Activated CD8-positive, alpha-beta memory T cell treated with anti-CD3 and anti-CD28 coated beads, Interleukin-2, amount 10 ng/mL, durations not matched to agents 7 days and 5 days (primary cell): Measurements from ENCODE around the gene STUM. TPM values are rescaled to one million over a fixed set of nuclear protein-coding genes. Genes with fewer than 3 reads are reported as not detected.

ENCODE experiments used
- ATAC-seq: fragments of 150-1000 bp; cut with Tn5 transposase; one replicate; pipeline ENCODE4 v1.10.0; 2021; ENCODE audit warnings: moderate library complexity
- CTCF ChIA-PET: fragments of 350-600 bp; sonication (Branson Sonifier 250); formaldehyde crosslinking; loops from one replicate; lab custom pipeline; 2021; ENCODE audit warnings: antibody characterized with exemption; lab: Charles Lee
- DNase-seq: peaks from one replicate; pipeline ENCODE4 v3.0.0-alpha.2; 2020
- H3K27ac Mint-ChIP-seq: one replicate; pipeline ENCODE4 v1.8.0; 2021; ENCODE audit warnings: mild to moderate bottlenecking, mixed read lengths
- H3K27me3 Mint-ChIP-seq: one replicate; pipeline ENCODE4 v1.8.0; 2021; ENCODE audit warnings: mixed read lengths
- H3K36me3 Mint-ChIP-seq: one replicate; pipeline ENCODE4 v1.8.0; 2021; ENCODE audit warnings: mild to moderate bottlenecking, mixed read lengths
- H3K4me1 Mint-ChIP-seq: one replicate; pipeline ENCODE4 v1.8.0; 2021; ENCODE audit warnings: mixed read lengths
- H3K4me3 Mint-ChIP-seq: one replicate; pipeline ENCODE4 v1.8.0; 2021; ENCODE audit warnings: mild to moderate bottlenecking, moderate library complexity, mixed read lengths
- H3K9me3 Mint-ChIP-seq: one replicate; pipeline ENCODE4 v1.8.0; 2022; ENCODE audit warnings: low read depth, mixed read lengths
- total RNA-seq, 2 experiments: library from RNA; stranded (reverse); gene quantifications; one replicate each; pipeline ENCODE4 v1.2.3, GENCODE V29; 2021

Gene STUM
- total RNA-seq, 2 experiments from 2014 or later = not detected

DNA sequence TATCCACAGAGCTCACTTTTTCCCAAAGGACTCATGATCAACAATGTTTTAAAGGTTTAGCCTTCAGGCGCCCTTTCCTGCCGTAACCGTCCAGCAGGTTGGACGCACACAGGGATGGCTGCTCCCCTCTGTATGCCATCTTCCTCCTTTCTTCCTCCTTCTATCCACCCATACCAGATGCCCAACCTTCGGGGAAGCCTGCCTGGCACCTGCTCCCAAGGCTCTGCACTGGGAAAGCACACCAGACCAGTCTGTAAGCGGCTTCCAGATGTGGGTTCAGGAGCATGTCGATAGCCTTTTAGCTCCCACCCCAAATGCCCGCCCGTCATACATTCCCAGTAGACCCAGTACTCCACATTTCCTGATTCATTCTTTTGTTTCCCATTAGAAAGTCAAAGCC, 52.9 kb downstream of the STUM start:
- Mint-ChIP-seq H3K36me3 (no peaks in the 10 kb centered on the region), H3K9me3 (no peaks in the 10 kb centered on the region), H3K27me3 (peaks cover 5% of the 10 kb centered on the region), H3K27ac (no peak overlapping the region), H3K4me3 (no peak overlapping the region), H3K4me1 (no peaks in the 10 kb centered on the region)
- DNase-seq (no peak), ATAC-seq (no peak)
- CTCF ChIA-PET = no interaction called here

DNA sequence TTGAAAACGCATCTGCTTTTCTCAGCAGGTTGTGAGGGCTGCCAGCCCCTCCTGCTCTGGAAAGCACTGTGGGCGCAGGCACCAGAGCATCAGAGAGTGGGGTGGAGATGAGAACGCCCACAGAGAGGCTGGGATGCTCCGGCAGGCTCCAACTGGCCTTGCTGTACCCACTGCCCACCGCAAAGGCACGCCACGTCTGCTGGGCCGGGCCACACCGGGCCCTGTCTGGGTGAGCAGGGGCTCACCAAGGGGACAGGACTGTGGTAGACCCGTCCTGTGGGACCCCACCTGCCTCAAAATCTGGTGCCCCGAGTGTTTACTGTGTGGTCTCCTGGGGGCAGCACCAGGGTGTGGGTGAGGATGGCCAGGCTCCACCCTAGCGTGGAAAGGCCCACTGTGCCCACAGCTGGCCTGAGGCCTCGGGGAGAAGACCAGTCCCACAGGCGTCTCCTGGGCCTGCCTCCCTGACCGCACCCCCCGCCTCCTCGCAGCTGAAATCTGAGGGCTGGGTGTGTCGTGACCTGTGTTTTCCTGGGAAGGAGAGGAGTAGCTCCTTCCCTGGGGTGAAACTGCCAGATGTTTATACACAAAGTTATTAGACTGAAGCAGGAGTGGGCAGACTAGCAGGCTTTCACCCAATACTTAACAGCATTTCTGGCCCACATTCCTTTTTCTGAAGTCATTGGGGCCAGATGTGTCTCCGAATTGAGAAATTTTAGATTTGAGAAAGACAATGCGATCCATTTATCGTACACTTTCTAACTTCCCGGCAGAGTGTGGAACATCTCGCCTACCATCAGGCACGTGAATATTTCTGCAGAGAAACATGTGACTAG, 53.8 kb downstream of the STUM start:
- ATAC-seq = no peak
- H3K4me1 Mint-ChIP-seq = no peaks in the 10 kb centered on the region
- H3K27ac Mint-ChIP-seq = no peak overlapping the region
- no peaks in the 10 kb centered on the region for H3K9me3 Mint-ChIP-seq
- no peak overlapping the region for H3K4me3 Mint-ChIP-seq
- CTCF ChIA-PET = no interaction called here
- H3K27me3 Mint-ChIP-seq = peaks cover 5% of the 10 kb centered on the region
- H3K36me3 Mint-ChIP-seq = no peaks in the 10 kb centered on the region
- no peak for DNase-seq

DNA sequence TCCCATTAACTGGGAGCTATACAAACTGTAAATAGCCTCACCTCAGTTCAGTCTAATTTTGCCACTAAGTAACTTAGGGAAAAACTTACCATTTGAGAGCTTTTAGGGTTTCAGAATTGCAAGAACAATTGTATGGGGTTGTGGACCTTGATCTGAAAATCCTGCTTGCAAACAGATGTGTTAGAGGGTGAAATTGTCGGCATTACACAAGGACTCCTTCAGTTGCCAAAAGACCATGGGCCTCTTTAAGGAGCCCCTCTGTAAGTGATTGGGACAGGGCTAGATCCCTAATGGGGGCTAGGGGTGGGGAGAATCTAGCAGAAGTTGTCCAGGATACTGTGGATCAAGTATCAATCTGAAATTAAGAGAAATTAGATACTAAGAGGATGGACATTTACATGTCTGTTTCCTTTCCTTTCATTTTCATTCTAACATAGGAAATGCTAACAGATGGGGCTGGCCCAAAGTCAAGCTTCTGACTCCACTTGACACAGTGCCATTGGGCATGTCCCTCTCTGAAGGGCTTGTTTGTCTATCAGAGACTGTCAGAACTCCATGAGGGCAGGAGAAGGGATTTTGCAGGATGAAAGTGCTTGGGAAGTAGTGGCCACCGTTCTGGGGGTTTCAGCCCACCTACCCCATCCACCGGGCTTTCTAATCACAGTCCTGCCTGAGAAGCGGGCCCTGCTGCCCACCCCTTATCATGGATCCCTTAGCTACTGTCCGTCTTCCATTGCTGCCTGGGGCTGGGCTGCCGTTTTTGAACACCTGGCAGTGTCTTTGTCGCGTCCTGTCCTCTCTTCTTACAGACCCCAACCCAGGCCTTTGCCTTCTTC, 54.7 kb downstream of the STUM start:
- H3K27ac Mint-ChIP-seq = no peak overlapping the region
- ATAC-seq (no peak), DNase-seq (no peak)
- CTCF ChIA-PET = no interaction called here
- H3K4me1 Mint-ChIP-seq = no peaks in the 10 kb centered on the region
- peaks cover 5% of the 10 kb centered on the region for H3K27me3 Mint-ChIP-seq
- no peaks in the 10 kb centered on the region for H3K36me3 Mint-ChIP-seq
- no peaks in the 10 kb centered on the region for H3K9me3 Mint-ChIP-seq
- no peak overlapping the region for H3K4me3 Mint-ChIP-seq

DNA sequence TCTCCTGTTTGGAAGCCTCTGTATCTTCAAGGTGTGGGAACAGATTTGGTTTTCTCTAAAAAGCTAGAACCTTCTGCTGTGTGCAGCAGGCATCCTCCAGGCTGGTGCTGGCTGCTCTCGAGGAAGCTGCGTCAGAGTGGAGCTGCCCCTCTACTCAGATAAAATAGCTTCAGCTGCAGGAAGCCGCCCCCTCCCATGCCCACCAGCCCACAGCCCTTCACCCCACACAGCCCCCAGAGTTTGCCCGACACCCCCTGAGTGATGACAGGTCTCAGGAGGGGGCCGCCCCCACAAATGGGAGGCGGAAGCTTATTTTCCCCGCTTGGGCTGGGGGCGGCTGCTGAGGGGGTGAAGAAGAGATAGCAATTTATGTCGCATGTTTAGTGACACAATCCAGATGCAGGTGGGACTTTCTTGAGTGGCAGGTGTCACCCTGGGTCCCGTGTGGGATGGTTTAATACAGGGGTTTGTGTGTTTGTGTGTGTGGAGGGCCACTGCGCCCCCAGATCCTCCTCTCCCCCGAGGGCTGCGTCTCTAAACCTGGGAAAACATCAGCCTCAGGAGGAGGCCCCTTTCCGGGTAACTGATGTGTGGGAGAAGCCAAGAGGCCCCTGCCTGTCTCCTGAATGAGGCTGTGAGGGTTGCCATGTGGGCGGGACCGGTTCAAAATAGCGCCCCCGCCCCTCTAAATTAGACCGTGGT, 55.4 kb downstream of the STUM start:
- Mint-ChIP-seq H3K4me1 (no peaks in the 10 kb centered on the region), H3K4me3 (no peak overlapping the region), H3K36me3 (no peaks in the 10 kb centered on the region), H3K27me3 (no peaks in the 10 kb centered on the region), H3K27ac (no peak overlapping the region), H3K9me3 (no peaks in the 10 kb centered on the region)
- DNase-seq (no peak), ATAC-seq (no peak)
- CTCF ChIA-PET = no interaction called here

DNA sequence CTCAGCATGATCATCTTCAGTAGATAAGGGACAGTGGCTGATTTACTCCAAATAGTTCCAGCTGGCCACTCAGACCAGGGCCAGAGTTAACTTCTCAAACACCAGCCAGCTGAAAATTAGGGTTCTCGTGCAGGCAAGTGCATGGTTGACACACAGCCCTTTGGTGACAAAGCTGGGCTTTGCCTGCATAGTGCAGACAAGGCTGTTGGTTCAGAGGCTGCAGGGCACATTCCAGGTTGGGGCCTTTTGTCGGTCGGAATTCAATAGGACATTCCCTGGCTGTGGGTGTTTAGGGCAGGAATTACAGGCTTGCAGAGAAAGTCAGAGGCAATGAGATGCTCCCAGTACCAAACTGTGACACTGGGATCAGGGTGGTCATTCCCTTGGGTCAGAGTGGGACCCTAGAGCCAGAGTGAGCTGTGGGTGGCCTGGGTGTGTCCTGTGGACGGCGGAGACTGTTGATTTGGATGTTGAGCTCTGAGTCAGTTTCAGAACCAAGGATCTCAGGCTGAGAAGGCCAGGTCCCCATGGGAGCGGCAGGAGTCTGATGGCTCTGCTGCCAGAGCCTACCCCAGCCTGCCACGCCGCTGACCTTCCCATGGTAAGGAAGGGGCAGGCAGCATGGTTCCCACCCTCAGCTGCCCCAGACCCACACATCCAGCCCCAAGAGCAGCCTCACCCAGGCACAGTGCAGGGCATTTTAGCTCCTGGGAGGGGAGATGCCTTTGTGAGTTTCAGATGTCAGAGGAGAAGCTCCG, 56.2 kb downstream of the STUM start:
- no peak overlapping the region for H3K4me3 Mint-ChIP-seq
- H3K9me3 Mint-ChIP-seq = no peaks in the 10 kb centered on the region
- H3K27ac Mint-ChIP-seq = no peak overlapping the region
- DNase-seq (no peak), ATAC-seq (no peak)
- H3K4me1 Mint-ChIP-seq = no peaks in the 10 kb centered on the region
- CTCF ChIA-PET = interaction anchor here (1.3 kb wide), 1 partner anchor 180 kb away, joined by 3 read pairs; no protein-coding TSS in a partner anchor
- no peaks in the 10 kb centered on the region for H3K27me3 Mint-ChIP-seq
- no peaks in the 10 kb centered on the region for H3K36me3 Mint-ChIP-seq

DNA sequence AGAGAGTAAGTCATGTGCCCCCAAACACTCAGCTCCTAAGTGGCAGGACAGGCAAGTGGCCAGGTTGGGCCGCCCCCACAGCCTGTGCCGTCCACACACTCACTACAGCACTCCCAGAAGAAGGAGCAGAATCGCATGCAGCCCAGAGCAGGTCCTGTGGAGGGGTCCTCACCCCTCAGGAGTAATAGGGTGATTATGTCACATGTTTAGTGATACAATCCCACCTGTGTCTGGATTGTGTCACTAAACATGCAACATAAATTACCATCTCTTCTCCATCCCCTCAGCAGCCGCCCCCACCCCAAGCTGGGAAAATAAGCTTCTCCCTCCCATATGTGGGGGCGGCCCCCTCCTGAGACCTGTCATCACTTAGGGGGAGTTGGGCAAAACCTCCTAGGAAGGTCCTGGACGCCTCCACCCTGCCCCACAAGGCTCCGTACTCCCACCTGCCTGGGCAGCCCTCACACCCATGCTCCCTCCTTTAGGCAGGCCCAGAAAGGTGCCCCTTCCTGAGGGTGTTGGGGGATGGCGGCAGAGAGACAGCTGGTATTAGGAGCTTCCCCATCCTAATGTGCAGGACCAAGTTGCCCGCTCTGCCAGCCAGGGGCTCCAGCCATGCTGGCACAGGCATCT, 56.9 kb downstream of the STUM start:
- ATAC-seq = no peak
- CTCF ChIA-PET = interaction anchor here (1.3 kb wide), 1 partner anchor 180 kb away, joined by 3 read pairs; no protein-coding TSS in a partner anchor
- no peak overlapping the region for H3K4me3 Mint-ChIP-seq
- H3K9me3 Mint-ChIP-seq = no peaks in the 10 kb centered on the region
- no peak overlapping the region for H3K27ac Mint-ChIP-seq
- no peaks in the 10 kb centered on the region for H3K36me3 Mint-ChIP-seq
- DNase-seq = no peak
- no peaks in the 10 kb centered on the region for H3K27me3 Mint-ChIP-seq
- no peaks in the 10 kb centered on the region for H3K4me1 Mint-ChIP-seq

DNA sequence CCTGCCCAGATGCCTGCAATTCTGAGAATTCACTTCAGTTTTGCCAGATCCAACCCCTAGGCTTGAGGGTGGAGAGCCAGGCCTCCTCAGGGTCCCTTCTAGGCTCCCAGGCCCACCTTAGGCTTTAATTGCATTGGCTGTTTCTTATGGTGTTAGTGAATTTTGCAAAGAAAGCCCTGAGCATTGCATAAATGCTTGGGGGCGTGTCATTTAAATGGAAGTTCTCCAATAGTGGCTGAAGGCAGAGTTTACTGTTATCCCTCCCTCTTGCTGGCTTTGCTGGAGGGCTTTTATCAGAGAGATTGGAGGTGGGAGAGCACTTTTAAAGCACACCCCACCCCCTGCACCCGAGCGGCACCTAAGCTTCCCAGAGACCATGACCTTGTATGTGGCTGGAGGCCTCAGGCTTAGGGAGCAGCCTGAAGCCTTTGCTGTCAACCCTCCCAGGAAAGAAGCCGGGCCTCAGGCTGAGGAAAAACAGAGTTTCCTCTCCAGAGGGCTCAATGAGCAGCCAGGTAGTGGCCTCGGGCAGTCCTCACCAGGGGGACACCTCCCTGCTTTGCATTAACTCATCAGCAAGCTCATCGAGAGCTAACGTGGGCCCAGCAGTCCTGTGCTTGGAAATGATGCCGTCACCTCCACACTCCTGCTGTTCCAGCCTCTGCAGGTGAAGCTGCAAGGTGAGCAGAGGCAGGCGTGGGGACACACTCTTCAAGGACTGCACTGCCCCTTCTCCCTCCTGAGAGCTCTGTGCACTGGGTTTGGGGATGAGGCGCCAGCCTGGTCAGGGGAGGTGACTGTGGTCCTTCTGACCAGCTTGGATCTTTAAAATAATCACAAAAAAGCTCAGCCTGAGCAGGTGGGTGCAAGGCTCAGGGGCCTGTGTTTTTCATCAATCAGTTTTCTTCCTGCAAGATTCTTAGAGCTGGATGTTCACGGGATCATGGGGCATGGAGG, 58.0 kb downstream of the STUM start:
- no peak for ATAC-seq
- Mint-ChIP-seq H3K4me3 (no peak overlapping the region), H3K27ac (no peak overlapping the region), H3K36me3 (no peaks in the 10 kb centered on the region), H3K27me3 (no peaks in the 10 kb centered on the region), H3K9me3 (no peaks in the 10 kb centered on the region), H3K4me1 (no peaks in the 10 kb centered on the region)
- CTCF ChIA-PET = interaction anchor here (0.6 to 0.9 kb wide), 3 partner anchors 45 to 850 kb away, joined by 3 read pairs; no protein-coding TSS in a partner anchor
- no peak for DNase-seq

DNA sequence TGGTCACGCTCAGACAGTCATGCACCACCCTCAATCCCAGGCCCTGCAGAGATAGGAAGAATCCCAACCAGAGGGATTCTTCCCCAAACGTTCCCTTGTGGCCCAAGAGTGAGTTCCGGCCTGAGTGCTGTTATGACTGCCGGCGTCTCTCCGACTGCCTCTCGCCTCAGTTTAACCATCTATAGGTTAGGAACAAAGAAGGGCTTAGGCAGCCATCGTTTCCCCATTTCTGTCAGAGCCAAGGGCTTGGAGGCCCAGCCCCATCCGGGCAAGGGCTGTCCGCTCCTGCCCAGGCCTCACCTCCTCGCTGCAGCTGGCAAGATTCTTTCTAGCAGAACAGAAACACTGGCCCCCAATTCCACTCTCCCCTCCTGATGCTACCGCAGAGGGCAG, 58.7 kb downstream of the STUM start:
- DNase-seq (no peak), ATAC-seq (no peak)
- Mint-ChIP-seq H3K27me3 (no peaks in the 10 kb centered on the region), H3K36me3 (no peaks in the 10 kb centered on the region), H3K27ac (no peak overlapping the region), H3K4me1 (no peaks in the 10 kb centered on the region), H3K4me3 (no peak overlapping the region), H3K9me3 (no peaks in the 10 kb centered on the region)
- CTCF ChIA-PET = interaction anchor here (0.7 kb wide), 1 partner anchor 45 kb away, joined by 3 read pairs; no protein-coding TSS in a partner anchor

DNA sequence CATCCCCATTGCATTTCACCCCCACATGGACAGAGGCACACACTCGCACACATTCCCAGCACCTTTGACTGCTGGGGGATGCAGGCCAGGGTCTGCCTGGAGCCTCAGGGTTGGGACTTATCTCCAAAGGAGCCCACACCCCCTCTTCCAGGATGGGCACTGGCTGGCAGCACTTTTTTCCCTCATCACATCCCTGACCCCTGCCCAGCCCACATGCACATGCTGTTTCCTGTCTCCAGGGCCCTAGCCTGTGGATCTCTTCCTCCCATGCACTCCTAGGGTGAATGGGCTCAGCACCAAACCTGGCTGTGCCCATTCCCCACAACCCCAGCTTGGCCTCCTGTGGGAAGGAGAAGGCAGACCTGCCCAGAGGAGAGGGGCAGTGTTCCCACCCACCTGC, 59.3 kb downstream of the STUM start:
- no peak for DNase-seq
- Mint-ChIP-seq H3K4me3 (no peak overlapping the region), H3K36me3 (no peaks in the 10 kb centered on the region), H3K9me3 (no peaks in the 10 kb centered on the region), H3K4me1 (no peaks in the 10 kb centered on the region), H3K27ac (no peak overlapping the region), H3K27me3 (no peaks in the 10 kb centered on the region)
- CTCF ChIA-PET = interaction anchor here (0.8 to 1.9 kb wide), 9 partner anchors 11 to 482 kb away, joined by 3 to 12 read pairs (median 4); no protein-coding TSS in a partner anchor
- ATAC-seq = no peak

DNA sequence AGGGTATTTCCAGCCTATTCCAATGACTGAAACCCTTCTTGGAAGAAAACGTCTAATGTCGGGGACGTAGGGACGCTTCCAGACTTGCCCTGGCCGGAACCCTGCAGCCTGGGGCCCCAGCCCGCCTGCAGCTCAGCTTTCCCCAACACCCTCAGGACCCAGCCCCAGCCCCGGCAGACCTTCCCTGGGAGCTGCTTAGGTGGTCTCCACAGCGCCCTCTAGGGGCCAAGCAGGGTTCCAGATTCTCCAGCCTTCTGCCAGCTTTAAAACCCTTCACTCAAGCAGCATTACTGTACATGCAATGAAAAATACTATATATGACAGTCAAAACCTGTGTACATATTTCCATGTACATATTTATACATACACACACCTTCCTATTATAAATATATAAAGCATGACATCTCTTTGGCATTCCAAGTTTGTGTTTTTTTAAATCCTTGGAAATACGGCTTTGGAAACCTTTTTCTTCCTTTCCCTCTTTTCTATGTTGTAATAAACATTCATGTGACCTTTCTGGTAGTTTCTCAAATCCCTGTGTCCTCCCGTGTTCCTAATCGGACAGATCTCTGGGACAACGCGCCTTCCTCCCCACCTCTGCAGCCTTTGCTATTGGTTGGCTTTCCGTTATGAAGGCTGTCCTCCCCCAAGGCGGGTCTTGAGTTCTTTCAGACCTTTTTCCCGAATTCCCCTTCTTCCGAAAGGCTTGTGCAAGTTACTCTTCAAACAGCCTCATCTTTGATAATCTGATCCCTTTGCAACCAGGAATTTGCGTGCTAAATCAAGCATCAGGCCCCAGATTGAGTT, 60.3 kb downstream of the STUM start:
- ATAC-seq = peak; percentile 85
- Mint-ChIP-seq H3K4me3 (no peak overlapping the region), H3K9me3 (no peaks in the 10 kb centered on the region), H3K27ac (no peak overlapping the region), H3K27me3 (no peaks in the 10 kb centered on the region), H3K4me1 (no peaks in the 10 kb centered on the region), H3K36me3 (no peaks in the 10 kb centered on the region)
- peak; percentile 76 for DNase-seq
- CTCF ChIA-PET = interaction anchor here (0.7 to 2.4 kb wide), 22 partner anchors 9 to 483 kb away, joined by 3 to 12 read pairs (median 4); partner anchors contain the start of gene STUM
